ENCODE data around the gene CTNNA2.

CTNNA2 gene

DNA sequence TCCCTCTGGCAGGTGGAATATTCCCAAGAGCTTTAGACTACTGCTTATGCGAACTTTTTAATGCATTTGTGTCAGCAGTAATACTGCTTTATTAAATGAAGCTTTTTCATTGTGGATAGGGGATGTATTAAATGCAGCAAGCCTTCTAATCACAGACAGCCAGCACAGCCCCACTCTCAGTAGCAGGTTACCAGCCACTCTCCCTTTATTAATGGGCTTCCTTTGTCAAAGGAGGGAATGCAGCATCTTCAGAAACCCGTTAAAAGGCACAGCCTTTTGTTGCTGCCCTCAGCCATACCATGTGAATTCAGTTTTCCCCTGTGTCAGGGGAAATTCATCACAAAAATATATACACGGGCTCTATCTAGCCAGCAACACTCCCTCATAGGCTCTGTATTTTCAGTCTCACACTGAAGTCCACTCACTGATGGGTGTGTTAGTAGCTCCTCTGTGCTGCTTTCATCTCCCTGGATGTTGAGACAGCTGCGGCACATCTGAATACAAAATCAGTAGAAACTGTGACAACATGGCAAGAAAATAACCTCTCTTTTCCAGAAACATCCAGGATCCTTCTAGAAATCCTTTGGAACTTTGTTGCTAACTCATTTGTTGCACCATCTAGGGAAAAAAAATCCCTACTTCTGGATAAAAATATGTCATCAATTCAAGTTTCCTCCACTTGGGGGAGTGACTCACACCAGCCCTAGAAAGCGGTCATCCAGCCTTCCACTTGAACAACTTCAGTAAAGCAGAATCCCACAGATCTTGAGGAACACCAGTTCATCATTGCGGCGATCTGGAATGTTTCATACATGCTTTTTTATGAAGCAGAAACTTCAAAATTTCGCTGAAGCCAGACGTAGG, 743.3 kb downstream of the CTNNA2 start:
- no peaks in the 10 kb centered on the region for H3K36me3 ChIP-seq (ENCODE audit: control insufficient read depth, insufficient read depth, low read length)
- H3K4me1 ChIP-seq (ENCODE audit: control insufficient read depth, insufficient read depth, low read length) = no peaks in the 10 kb centered on the region
- no peak overlapping the region for H3K27ac ChIP-seq (ENCODE audit: low read depth, low read length)
- no peak overlapping the region for H3K4me3 ChIP-seq (ENCODE audit: low read length)
- H3K27me3 ChIP-seq (ENCODE audit: control insufficient read depth, insufficient read depth, low read length) = no peaks in the 10 kb centered on the region
- H3K9ac ChIP-seq (ENCODE audit: low read length) = no peak overlapping the region

- H3K27ac ChIP-seq (ENCODE audit: low read depth, low read length) = no peak overlapping the region
- no peaks in the 10 kb centered on the region for H3K4me1 ChIP-seq (ENCODE audit: control insufficient read depth, insufficient read depth, low read length)
- H3K4me3 ChIP-seq (ENCODE audit: low read length) = no peak overlapping the region
- no peaks in the 10 kb centered on the region for H3K36me3 ChIP-seq (ENCODE audit: control insufficient read depth, insufficient read depth, low read length)
- no peaks in the 10 kb centered on the region for H3K27me3 ChIP-seq (ENCODE audit: control insufficient read depth, insufficient read depth, low read length)
- H3K9ac ChIP-seq (ENCODE audit: low read length) = no peak overlapping the region
Observed at GRCh38 chr2:80256782-80257167, 743.9 kb downstream of the CTNNA2 start.

DNA sequence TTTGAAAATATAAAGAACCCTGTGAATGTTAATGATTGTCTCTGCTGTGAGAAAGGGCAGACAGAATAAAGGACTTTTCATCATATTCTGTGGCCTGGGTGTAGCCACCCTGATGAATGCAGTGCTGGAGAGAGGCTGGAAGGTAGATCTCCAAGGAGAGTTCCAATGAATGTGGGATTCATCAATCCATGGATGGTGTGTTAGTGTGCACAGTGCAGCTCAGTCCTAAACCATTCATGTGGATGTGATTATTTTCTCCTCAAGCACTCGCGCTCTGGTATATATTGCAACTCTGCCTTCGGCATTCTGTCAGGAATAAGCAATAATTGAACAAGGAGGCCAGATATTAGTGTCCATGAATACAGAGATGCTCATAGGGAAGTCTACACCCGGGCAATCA, 744.6 kb downstream of the CTNNA2 start:
- Histone ChIP-seq H3K4me3 (ENCODE audit: low read length) (no peak overlapping the region), H3K27ac (ENCODE audit: low read depth, low read length) (no peak overlapping the region), H3K36me3 (ENCODE audit: control insufficient read depth, insufficient read depth, low read length) (no peaks in the 10 kb centered on the region), H3K9ac (ENCODE audit: low read length) (no peak overlapping the region), H3K4me1 (ENCODE audit: control insufficient read depth, insufficient read depth, low read length) (no peaks in the 10 kb centered on the region), H3K27me3 (ENCODE audit: control insufficient read depth, insufficient read depth, low read length) (no peaks in the 10 kb centered on the region)

GRCh38 chr2:80258341-80258740, 745.5 kb downstream of the CTNNA2 start:
- no peaks in the 10 kb centered on the region for H3K27me3 ChIP-seq (ENCODE audit: control insufficient read depth, insufficient read depth, low read length)
- H3K4me1 ChIP-seq (ENCODE audit: control insufficient read depth, insufficient read depth, low read length) = no peaks in the 10 kb centered on the region
- no peak overlapping the region for H3K27ac ChIP-seq (ENCODE audit: low read depth, low read length)
- no peak overlapping the region for H3K4me3 ChIP-seq (ENCODE audit: low read length)
- H3K9ac ChIP-seq (ENCODE audit: low read length) = no peak overlapping the region
- H3K36me3 ChIP-seq (ENCODE audit: control insufficient read depth, insufficient read depth, low read length) = no peaks in the 10 kb centered on the region

DNA sequence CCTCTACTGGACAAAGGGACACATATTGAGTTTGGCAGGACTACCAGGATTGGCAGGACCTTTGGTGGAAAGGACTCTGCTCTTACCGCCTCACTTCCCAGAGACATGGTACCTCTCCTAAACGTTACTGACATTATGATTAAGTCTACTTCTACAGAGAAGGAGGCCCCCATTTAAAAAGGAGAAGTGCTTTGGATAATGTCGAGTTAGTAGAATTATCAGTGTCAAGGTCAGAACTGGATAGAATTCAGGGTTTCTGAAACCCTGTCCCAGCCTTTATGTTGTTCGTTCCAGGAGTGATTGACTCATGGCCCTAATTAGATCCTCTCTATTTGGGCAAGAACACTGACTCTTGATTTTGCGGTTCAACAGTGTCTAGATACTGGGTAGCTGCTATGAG, 745.9 kb downstream of the CTNNA2 start:
- Histone ChIP-seq H3K36me3 (ENCODE audit: control insufficient read depth, insufficient read depth, low read length) (no peaks in the 10 kb centered on the region), H3K4me3 (ENCODE audit: low read length) (no peak overlapping the region), H3K9ac (ENCODE audit: low read length) (no peak overlapping the region), H3K27me3 (ENCODE audit: control insufficient read depth, insufficient read depth, low read length) (no peaks in the 10 kb centered on the region), H3K4me1 (ENCODE audit: control insufficient read depth, insufficient read depth, low read length) (no peaks in the 10 kb centered on the region), H3K27ac (ENCODE audit: low read depth, low read length) (no peak overlapping the region)

DNA sequence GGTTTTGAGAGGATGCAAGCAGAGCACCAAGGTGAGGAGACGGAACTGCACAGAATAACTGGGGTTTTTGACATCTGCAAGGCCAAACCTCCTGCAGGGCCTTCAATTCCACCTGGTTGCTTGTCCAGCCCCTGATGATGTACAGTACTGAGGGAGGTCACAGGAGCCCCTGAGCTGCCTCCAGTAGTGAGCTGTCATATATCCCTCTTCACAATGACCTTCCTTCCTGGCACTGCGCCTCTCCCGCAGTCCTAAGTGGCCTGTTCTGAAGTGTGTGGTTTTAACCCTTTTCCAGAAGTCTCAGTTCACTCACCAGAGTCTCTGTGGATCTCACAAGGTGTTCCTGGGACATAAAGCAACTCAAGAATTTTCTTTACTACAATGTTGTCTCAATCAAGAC, 746.4 kb downstream of the CTNNA2 start:
- Histone ChIP-seq H3K4me3 (ENCODE audit: low read length) (no peak overlapping the region), H3K27me3 (ENCODE audit: control insufficient read depth, insufficient read depth, low read length) (no peaks in the 10 kb centered on the region), H3K9ac (ENCODE audit: low read length) (no peak overlapping the region), H3K36me3 (ENCODE audit: control insufficient read depth, insufficient read depth, low read length) (no peaks in the 10 kb centered on the region), H3K27ac (ENCODE audit: low read depth, low read length) (no peak overlapping the region), H3K4me1 (ENCODE audit: control insufficient read depth, insufficient read depth, low read length) (no peaks in the 10 kb centered on the region)

- no peak overlapping the region for H3K4me3 ChIP-seq (ENCODE audit: low read length)
- H3K27ac ChIP-seq (ENCODE audit: low read depth, low read length) = no peak overlapping the region
- no peaks in the 10 kb centered on the region for H3K36me3 ChIP-seq (ENCODE audit: control insufficient read depth, insufficient read depth, low read length)
- H3K27me3 ChIP-seq (ENCODE audit: control insufficient read depth, insufficient read depth, low read length) = no peaks in the 10 kb centered on the region
- no peaks in the 10 kb centered on the region for H3K4me1 ChIP-seq (ENCODE audit: control insufficient read depth, insufficient read depth, low read length)
- H3K9ac ChIP-seq (ENCODE audit: low read length) = no peak overlapping the region
Observed at GRCh38 chr2:80266231-80266630, 753.4 kb downstream of the CTNNA2 start.

DNA sequence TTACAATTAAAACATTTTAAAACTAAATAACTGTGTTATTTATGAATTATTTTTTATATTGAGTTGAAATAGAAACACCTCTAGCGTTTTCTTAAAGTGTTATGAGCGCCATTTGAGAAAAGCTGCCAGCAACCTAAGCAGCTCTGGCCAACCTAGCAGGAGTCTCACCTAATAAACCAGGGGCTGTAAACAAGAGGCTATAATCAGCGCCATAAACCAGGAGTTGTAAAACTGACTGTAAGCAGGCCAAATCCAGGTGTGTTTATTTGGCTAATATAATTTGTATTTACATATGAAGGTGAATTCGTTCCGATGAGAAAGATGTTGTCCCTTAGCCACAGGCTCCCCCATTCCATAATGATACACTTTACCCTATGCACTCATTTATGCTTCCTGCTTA, 757.0 kb downstream of the CTNNA2 start:
- H3K9ac ChIP-seq (ENCODE audit: low read length) = no peak overlapping the region

GRCh38 chr2:80280598-80280997, 767.7 kb downstream of the CTNNA2 start:
- Histone ChIP-seq H3K9ac (ENCODE audit: low read length) (no peak overlapping the region), H3K27ac (ENCODE audit: low read depth, low read length) (no peak overlapping the region), H3K4me1 (ENCODE audit: control insufficient read depth, insufficient read depth, low read length) (no peaks in the 10 kb centered on the region), H3K4me3 (ENCODE audit: low read length) (no peak overlapping the region), H3K36me3 (ENCODE audit: control insufficient read depth, insufficient read depth, low read length) (no peaks in the 10 kb centered on the region), H3K27me3 (ENCODE audit: control insufficient read depth, insufficient read depth, low read length) (no peaks in the 10 kb centered on the region)

More for the DNA sequence above, 757.0 kb downstream of the CTNNA2 start:
- H3K27me3 ChIP-seq (ENCODE audit: control insufficient read depth, insufficient read depth, low read length) = no peaks in the 10 kb centered on the region
- H3K27ac ChIP-seq (ENCODE audit: low read depth, low read length) = no peak overlapping the region
- no peaks in the 10 kb centered on the region for H3K4me1 ChIP-seq (ENCODE audit: control insufficient read depth, insufficient read depth, low read length)
- H3K36me3 ChIP-seq (ENCODE audit: control insufficient read depth, insufficient read depth, low read length) = no peaks in the 10 kb centered on the region
- H3K4me3 ChIP-seq (ENCODE audit: low read length) = no peak overlapping the region

GRCh38 chr2:80281049-80281448, 768.2 kb downstream of the CTNNA2 start:
- no peaks in the 10 kb centered on the region for H3K4me1 ChIP-seq (ENCODE audit: control insufficient read depth, insufficient read depth, low read length)
- H3K9ac ChIP-seq (ENCODE audit: low read length) = no peak overlapping the region
- no peak overlapping the region for H3K27ac ChIP-seq (ENCODE audit: low read depth, low read length)
- no peak overlapping the region for H3K4me3 ChIP-seq (ENCODE audit: low read length)
- no peaks in the 10 kb centered on the region for H3K27me3 ChIP-seq (ENCODE audit: control insufficient read depth, insufficient read depth, low read length)
- H3K36me3 ChIP-seq (ENCODE audit: control insufficient read depth, insufficient read depth, low read length) = no peaks in the 10 kb centered on the region

- H3K9ac ChIP-seq (ENCODE audit: low read length) = no peak overlapping the region
- H3K36me3 ChIP-seq (ENCODE audit: control insufficient read depth, insufficient read depth, low read length) = no peaks in the 10 kb centered on the region
- no peaks in the 10 kb centered on the region for H3K4me1 ChIP-seq (ENCODE audit: control insufficient read depth, insufficient read depth, low read length)
- H3K4me3 ChIP-seq (ENCODE audit: low read length) = no peak overlapping the region
- no peaks in the 10 kb centered on the region for H3K27me3 ChIP-seq (ENCODE audit: control insufficient read depth, insufficient read depth, low read length)
- H3K27ac ChIP-seq (ENCODE audit: low read depth, low read length) = no peak overlapping the region
Observed at GRCh38 chr2:80288576-80288975, 775.7 kb downstream of the CTNNA2 start.

DNA sequence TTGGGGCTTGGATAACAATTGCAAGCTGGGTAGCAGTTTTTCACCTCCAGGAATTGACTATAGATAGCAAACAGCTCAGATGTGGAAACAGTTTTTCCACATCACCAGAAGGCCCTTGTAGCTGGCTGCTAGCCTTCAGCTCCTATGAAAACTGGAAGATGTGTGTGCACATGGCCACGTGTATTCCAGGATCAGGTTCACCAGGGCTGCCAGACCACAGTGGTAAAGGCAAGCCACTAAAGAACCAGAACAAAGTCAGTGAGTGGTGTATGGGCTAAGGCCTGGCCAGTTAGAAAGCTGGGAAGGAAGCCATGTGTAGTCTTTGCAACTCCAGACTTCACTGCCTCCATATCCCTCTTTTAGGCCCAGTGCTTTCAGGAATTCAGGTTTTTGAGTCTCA, 778.8 kb downstream of the CTNNA2 start:
- Histone ChIP-seq H3K9ac (ENCODE audit: low read length) (no peak overlapping the region), H3K27ac (ENCODE audit: low read depth, low read length) (no peak overlapping the region), H3K4me1 (ENCODE audit: control insufficient read depth, insufficient read depth, low read length) (no peaks in the 10 kb centered on the region), H3K27me3 (ENCODE audit: control insufficient read depth, insufficient read depth, low read length) (no peaks in the 10 kb centered on the region), H3K4me3 (ENCODE audit: low read length) (no peak overlapping the region), H3K36me3 (ENCODE audit: control insufficient read depth, insufficient read depth, low read length) (no peaks in the 10 kb centered on the region)

- no peaks in the 10 kb centered on the region for H3K4me1 ChIP-seq (ENCODE audit: control insufficient read depth, insufficient read depth, low read length)
- H3K9ac ChIP-seq (ENCODE audit: low read length) = no peak overlapping the region
Observed at GRCh38 chr2:80292474-80292873, 779.6 kb downstream of the CTNNA2 start.

More at GRCh38 chr2:80292474-80292873, 779.6 kb downstream of the CTNNA2 start:
- no peaks in the 10 kb centered on the region for H3K27me3 ChIP-seq (ENCODE audit: control insufficient read depth, insufficient read depth, low read length)
- no peaks in the 10 kb centered on the region for H3K36me3 ChIP-seq (ENCODE audit: control insufficient read depth, insufficient read depth, low read length)
- no peak overlapping the region for H3K4me3 ChIP-seq (ENCODE audit: low read length)
- H3K27ac ChIP-seq (ENCODE audit: low read depth, low read length) = no peak overlapping the region

Data from rectal smooth muscle tissue (tissue), 1 donor.